Colonic mucosa (tissue), 4 donors: ENCODE measurements around the gene POU4F3. TPM values are rescaled to one million over a fixed set of nuclear protein-coding genes. Genes with fewer than 3 reads are reported as not detected.

Experiments
- DNase-seq: peaks from one replicate; pipeline ENCODE4 v3.0.0-alpha.2; 2020
- H3K27ac ChIP-seq: fragments of 200-600 bp; one replicate; pipeline ENCODE4 v1.8.0; 2021
- H3K27me3 ChIP-seq: fragments of 200-600 bp; one replicate; pipeline ENCODE4 v1.8.0; 2021
- H3K36me3 ChIP-seq: fragments of 200-600 bp; one replicate; pipeline ENCODE4 v1.8.0; 2021
- H3K4me1 ChIP-seq: fragments of 200-600 bp; one replicate; pipeline ENCODE4 v1.8.0; 2021; ENCODE audit warnings: mild to moderate bottlenecking
- H3K4me3 ChIP-seq: fragments of 200-600 bp; one replicate; pipeline ENCODE4 v1.8.0; 2021
- H3K9ac ChIP-seq, 2 donors: one replicate each; pipeline ENCODE4 v1.7.0; 2013; ENCODE audit warnings: control low read depth in 2 of 2, low read depth in 2 of 2, low read length in 2 of 2
- H3K9me3 ChIP-seq: fragments of 200-600 bp; one replicate; pipeline ENCODE4 v1.8.0; 2021
- intact Hi-C: fragments of 100-400 bp; cut with DNase I; formaldehyde crosslinking; loops from one replicate; pipeline ENCODE4 v1.14.1; 2022
- total RNA-seq, 2 donors: library from RNA; stranded (reverse); fragmentation: NEBNext Ultra II Directional in 1 of 2; extraction: Animal tissue kit (Norgen Biotek cat#: 25700) in 1 of 2; gene quantifications; one replicate each; pipeline ENCODE4 v1.2.1, GENCODE V29; 2021
- TF ChIP-seq, protein P1 (sequence below): fragments of 200-600 bp; IDR thresholded peaks from one replicate; pipeline ENCODE4 v1.8.0; 2022; ENCODE audit warnings: antibody characterized with exemption, mild to moderate bottlenecking
- donor health status: healthy.
- donor health status: DM: no; HTN: no; CAD: no.
- donor health status: DM: no; HTN: no; CAD: no.

The POU4F3 gene
- total RNA-seq, 2 donors from 2014 or later, result not detected

DNA sequence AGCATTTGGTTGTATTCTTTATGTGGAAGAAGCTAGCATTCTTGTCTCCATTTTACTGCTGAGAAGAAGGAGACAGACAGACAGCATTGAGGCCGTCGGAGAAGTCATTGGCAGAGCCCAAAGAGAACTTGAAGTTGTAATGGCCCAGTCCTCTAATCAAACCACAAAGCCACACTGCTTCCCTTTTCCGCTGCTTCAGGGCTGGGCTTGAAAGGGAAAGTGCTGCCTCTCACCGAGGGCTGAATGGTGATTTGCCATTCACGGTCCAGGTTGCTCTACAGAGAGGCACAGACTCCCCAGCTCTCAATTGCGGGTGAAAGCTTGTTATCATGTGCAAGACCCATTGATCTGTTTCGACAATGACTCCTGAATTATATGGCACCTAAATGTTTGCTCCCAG is 25.6 kb upstream of the POU4F3 start:
- TF ChIP-seq, protein P1, sequence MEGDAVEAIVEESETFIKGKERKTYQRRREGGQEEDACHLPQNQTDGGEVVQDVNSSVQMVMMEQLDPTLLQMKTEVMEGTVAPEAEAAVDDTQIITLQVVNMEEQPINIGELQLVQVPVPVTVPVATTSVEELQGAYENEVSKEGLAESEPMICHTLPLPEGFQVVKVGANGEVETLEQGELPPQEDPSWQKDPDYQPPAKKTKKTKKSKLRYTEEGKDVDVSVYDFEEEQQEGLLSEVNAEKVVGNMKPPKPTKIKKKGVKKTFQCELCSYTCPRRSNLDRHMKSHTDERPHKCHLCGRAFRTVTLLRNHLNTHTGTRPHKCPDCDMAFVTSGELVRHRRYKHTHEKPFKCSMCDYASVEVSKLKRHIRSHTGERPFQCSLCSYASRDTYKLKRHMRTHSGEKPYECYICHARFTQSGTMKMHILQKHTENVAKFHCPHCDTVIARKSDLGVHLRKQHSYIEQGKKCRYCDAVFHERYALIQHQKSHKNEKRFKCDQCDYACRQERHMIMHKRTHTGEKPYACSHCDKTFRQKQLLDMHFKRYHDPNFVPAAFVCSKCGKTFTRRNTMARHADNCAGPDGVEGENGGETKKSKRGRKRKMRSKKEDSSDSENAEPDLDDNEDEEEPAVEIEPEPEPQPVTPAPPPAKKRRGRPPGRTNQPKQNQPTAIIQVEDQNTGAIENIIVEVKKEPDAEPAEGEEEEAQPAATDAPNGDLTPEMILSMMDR, result no peak
- no peak overlapping the region for H3K27ac ChIP-seq
- H3K27me3 ChIP-seq, result no peaks in the 10 kb centered on the region
- H3K9me3 ChIP-seq, result no peaks in the 10 kb centered on the region
- H3K36me3 ChIP-seq, result no peaks in the 10 kb centered on the region
- H3K9ac ChIP-seq, result no peak overlapping the region
- intact Hi-C loops, result no loop called here
- no peak for DNase-seq
- H3K4me3 ChIP-seq, result no peak overlapping the region
- H3K4me1 ChIP-seq, result no peaks in the 10 kb centered on the region

DNA sequence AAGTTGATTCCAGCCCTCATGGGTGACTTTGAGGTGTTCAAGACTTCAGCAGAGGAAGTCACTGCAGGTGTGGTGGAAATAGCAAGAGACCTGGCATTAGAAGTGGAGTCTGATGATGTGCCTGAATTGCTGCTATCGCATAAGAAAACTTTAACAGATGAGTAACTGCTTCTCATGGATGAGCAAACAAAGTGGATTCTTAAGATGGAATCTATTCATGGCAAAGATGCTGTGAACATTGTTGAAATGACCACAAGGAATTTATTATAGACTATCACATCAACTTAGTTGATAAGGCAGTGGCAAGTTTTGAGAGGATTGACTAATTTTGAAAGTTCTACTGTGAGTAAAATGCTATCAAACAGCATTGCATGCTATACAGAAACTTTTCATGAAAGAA is 17.1 kb upstream of the POU4F3 start:
- DNase-seq, result no peak
- H3K36me3 ChIP-seq, result no peaks in the 10 kb centered on the region
- no peak overlapping the region for H3K4me3 ChIP-seq
- TF ChIP-seq, protein P1, result no peak
- no peak overlapping the region for H3K27ac ChIP-seq
- H3K4me1 ChIP-seq, result no peaks in the 10 kb centered on the region
- H3K9me3 ChIP-seq, result no peaks in the 10 kb centered on the region
- intact Hi-C loops, result no loop called here
- no peaks in the 10 kb centered on the region for H3K27me3 ChIP-seq
- H3K9ac ChIP-seq, result no peak overlapping the region

DNA sequence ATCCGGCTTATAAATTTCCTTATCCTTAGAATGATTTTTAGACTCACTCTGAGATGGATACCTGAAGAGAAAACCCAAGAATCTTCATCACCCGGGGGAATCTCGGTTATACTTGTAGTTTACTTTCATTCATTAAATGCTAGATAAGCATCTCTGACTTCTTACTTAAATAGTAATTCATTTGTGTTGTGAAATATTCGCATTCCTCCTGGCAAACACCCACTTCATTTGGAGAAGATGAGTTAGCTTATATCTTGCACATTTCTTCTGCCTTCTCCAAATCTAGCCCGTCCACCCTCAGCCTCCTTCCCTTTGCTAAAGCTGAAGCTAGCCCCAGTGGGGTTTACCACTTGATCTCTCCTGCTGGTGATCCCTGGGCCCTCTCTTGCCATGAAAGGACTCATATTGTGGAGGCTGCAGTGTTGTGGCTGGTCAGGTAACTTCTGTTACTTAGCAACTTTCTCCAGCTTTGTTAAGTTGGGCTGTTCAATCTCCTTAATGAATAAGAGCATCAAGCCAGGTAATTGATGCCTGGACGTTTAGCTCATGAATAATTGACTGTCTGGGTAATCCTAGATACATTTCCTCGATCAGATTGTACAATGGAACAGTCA is 11.3 kb upstream of the POU4F3 start:
- H3K9me3 ChIP-seq, result no peaks in the 10 kb centered on the region
- DNase-seq, result no peak
- H3K27me3 ChIP-seq, result no peaks in the 10 kb centered on the region
- H3K4me1 ChIP-seq, result no peaks in the 10 kb centered on the region
- H3K27ac ChIP-seq, result no peak overlapping the region
- no peak overlapping the region for H3K9ac ChIP-seq
- no peaks in the 10 kb centered on the region for H3K36me3 ChIP-seq
- no peak overlapping the region for H3K4me3 ChIP-seq
- intact Hi-C loops, result no loop called here
- TF ChIP-seq, protein P1, result no peak

DNA sequence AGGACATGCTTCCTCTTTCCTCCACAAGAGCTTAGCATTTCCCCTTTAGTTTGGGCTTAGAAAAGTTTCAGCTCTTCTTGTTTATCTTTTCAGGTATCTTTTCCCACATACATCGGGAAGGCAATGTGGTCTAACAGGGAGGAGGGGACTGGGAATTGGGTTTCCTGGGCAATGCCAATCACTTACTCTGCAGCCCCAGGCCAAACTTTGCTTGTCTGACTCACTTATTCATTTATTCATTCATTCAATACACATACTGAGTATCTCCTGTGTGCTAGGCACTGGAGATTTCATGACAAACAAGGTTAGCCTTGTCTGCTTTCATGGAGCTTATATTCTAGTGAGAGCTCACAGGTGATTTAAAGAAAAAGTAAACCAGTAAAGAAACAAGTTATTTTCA is 10.7 kb upstream of the POU4F3 start:
- H3K4me3 ChIP-seq, result no peak overlapping the region
- H3K9ac ChIP-seq, result no peak overlapping the region
- H3K4me1 ChIP-seq, result no peaks in the 10 kb centered on the region
- no peak for DNase-seq
- TF ChIP-seq, protein P1, result no peak
- no peak overlapping the region for H3K27ac ChIP-seq
- H3K27me3 ChIP-seq, result no peaks in the 10 kb centered on the region
- no peaks in the 10 kb centered on the region for H3K9me3 ChIP-seq
- H3K36me3 ChIP-seq, result no peaks in the 10 kb centered on the region
- intact Hi-C loops, result no loop called here

DNA sequence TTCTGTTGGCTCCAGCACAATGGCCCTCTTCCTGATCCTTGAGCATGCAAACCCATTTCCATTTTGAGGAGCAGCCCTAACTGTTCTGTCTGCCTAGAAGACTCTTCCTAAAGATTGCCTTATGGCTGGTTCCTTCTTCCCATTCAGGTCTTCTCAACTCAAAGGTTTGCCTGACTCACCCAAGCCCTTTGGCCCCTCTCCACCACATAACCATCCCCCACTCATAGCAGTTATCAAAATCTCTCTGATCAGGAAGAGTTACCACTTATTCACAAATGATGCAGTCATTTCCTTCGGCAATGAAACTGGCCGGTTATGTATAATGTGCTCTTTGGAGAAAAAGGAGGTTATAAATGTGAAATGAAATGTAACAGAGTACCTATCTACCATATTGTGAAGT is 8.9 kb upstream of the POU4F3 start:
- H3K4me1 ChIP-seq, result no peaks in the 10 kb centered on the region
- H3K27ac ChIP-seq, result no peak overlapping the region
- intact Hi-C loops, result no loop called here
- no peaks in the 10 kb centered on the region for H3K36me3 ChIP-seq
- no peaks in the 10 kb centered on the region for H3K9me3 ChIP-seq
- no peak overlapping the region for H3K4me3 ChIP-seq
- TF ChIP-seq, protein P1, result no peak
- no peak for DNase-seq
- H3K9ac ChIP-seq, result no peak overlapping the region
- peaks cover 7% of the 10 kb centered on the region for H3K27me3 ChIP-seq
